ENCODE results near the gene NEIL1.
"Not testable (repeated sequence)": the region's sequence is repeated elsewhere in the genome, so short reads cannot be mapped to it uniquely, and the experiment has no call there.

The NEIL1 gene

DNA sequence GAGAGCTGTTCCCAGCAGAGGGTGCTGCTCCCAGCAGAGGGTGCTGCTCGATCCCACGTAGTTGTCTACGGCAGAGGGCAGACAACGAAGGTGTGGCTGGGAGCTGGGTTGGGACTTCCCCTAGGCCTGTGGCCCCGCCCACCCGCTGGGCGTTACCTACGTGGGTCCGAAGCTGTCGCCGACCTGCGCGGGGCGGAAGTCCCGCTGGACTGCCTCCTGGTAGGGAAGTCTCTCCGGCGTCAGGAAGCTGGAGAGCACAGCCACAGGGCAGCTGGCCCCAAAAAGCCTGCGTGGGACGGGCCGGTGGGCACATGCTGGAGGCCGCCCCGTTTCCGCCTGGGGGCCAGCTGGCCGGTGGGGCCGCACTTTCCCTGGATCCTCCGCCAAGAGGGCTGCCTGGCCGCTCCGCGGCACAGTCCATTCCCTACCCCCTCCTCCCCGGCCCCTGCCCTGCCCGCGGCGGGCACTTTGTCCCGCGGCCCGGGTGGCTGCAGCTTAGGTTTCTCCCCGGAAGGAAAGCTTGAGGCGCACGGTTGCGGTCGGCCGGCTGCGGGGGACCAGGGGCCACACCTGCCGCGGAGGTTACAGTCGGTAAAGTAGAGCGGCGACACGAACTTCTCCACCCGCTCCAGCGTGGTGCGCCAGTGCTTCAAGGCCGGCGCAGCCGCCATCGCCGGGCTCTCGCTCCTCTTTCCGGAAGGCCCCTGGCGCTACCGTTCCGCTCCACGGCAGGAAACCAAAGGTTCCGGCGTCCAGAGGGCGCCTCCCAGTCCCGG lies 21.3 kb downstream of the NEIL1 start, which contains the start of gene MAN2C1:
MAN2C1 (minus strand) TSS at position 695 of the 776 bp plus-strand sequence; CDS start at position 671, 24 bp downstream.
- TF ChIP-seq, protein P1, sequence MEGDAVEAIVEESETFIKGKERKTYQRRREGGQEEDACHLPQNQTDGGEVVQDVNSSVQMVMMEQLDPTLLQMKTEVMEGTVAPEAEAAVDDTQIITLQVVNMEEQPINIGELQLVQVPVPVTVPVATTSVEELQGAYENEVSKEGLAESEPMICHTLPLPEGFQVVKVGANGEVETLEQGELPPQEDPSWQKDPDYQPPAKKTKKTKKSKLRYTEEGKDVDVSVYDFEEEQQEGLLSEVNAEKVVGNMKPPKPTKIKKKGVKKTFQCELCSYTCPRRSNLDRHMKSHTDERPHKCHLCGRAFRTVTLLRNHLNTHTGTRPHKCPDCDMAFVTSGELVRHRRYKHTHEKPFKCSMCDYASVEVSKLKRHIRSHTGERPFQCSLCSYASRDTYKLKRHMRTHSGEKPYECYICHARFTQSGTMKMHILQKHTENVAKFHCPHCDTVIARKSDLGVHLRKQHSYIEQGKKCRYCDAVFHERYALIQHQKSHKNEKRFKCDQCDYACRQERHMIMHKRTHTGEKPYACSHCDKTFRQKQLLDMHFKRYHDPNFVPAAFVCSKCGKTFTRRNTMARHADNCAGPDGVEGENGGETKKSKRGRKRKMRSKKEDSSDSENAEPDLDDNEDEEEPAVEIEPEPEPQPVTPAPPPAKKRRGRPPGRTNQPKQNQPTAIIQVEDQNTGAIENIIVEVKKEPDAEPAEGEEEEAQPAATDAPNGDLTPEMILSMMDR (IDR thresholded peaks at IDR 0.05; ENCODE audit: low read length, missing control alignments) = peak; percentile 79
- H3K4me3 ChIP-seq (replicated peaks; ENCODE audit: low read depth, low read length) = peak within 1 kb of the TSS; percentile 87
- DNase-seq (ENCODE audit: low read depth) = peak; percentile 95

- H3K4me3 ChIP-seq (replicated peaks; ENCODE audit: low read depth, low read length) = peak overlapping the region; percentile 87
- TF ChIP-seq, protein P1 (IDR thresholded peaks at IDR 0.05; ENCODE audit: low read length, missing control alignments) = no peak
- DNase-seq (ENCODE audit: low read depth) = no peak
These were observed 21.9 kb downstream of the NEIL1 start for GRCh38 chr15:75368689-75369239.

- no peak overlapping the region for H3K4me3 ChIP-seq (replicated peaks; ENCODE audit: low read depth, low read length)
- TF ChIP-seq, protein P1 (IDR thresholded peaks at IDR 0.05; ENCODE audit: low read length, missing control alignments) = no peak
- no peak for DNase-seq (ENCODE audit: low read depth)
These were observed 23.2 kb downstream of the NEIL1 start for GRCh38 chr15:75369897-75370581.

DNA sequence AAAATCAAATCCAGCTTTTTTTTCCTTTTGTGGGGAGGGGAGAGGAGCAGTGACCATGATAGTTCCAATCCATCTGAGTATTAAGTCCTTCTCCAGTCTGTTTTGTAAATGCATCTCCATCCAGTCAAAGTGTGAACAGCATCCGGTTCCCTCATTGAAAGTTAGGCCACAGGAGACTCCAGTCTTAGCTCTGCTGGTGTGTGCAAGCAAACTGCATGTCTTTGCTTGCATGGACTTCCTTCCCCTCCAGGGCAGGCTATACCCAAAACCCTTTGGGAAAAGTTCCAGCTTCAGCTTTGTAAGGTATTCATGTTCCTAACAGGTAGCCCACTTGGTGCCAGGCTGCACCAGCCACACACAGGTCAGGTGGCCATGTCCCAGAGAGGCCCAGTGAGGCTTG lies 24.6 kb downstream of the NEIL1 start:
- TF ChIP-seq, protein P1 (IDR thresholded peaks at IDR 0.05; ENCODE audit: low read length, missing control alignments) = no peak
- DNase-seq (ENCODE audit: low read depth) = no peak
- H3K4me3 ChIP-seq (replicated peaks; ENCODE audit: low read depth, low read length) = no peak overlapping the region

DNA sequence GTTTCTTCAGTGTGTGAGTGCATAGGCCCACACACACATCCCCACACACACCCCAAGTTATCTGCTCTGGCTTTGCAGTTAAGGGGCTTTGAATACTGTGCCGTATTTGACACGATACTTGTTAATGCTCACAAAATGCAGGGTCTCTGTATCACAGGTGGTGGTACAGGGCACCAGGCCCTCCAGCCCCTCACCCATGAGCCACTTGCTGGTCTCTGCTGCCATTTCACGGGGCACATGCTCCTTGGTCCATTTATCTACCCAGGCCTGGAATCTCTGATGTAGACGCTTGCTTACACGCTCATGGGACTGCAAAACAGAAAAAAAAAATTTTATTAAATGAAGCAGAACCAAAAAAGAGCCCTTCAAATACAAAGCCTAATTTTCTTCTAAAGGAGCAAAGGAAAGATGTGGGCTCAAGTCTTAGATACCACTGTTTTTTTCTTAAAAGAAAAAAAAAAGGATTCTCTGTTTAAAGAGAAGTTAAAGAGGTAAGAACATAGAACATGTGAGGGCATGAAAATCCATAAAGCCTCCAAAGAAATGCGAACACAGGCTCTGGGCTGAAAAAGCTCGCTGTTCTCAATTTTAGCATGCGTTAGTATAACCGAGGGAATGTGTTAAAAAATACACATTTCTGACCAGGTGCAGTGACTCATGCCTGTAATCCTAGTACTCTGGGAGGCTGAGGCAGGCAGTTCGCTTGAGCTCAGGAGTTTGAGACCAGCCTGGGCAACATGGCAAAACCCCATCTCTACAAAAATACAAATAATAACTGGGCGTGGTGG lies 25.3 kb downstream of the NEIL1 start:
- TF ChIP-seq, protein P1 (IDR thresholded peaks at IDR 0.05; ENCODE audit: low read length, missing control alignments) = no peak
- no peak overlapping the region for H3K4me3 ChIP-seq (replicated peaks; ENCODE audit: low read depth, low read length)

GRCh38 chr15:75380773-75381172 lies 33.9 kb downstream of the NEIL1 start:
- H3K4me3 ChIP-seq (replicated peaks; ENCODE audit: low read depth, low read length) = no peak overlapping the region
- TF ChIP-seq, protein P1 (IDR thresholded peaks at IDR 0.05; ENCODE audit: low read length, missing control alignments) = no peak
- DNase-seq (ENCODE audit: low read depth) = no peak

More for the DNA sequence above, 25.3 kb downstream of the NEIL1 start:
- no peak for DNase-seq (ENCODE audit: low read depth)

GRCh38 chr15:75383986-75384385 lies 37.1 kb downstream of the NEIL1 start:
- H3K4me3 ChIP-seq (replicated peaks; ENCODE audit: low read depth, low read length); DNase-seq (ENCODE audit: low read depth): not testable (repeated sequence)

Data from fibroblast of pulmonary artery (primary cell).